ENCODE results near the gene NDRG4.
"Not testable (repeated sequence)": the region's sequence is repeated elsewhere in the genome, so short reads cannot be mapped to it uniquely, and the experiment has no call there.

NDRG4 gene

GRCh38 chr16:58466396-58466795, 33.5 kb upstream of the NDRG4 start:
- no peak for DNase-seq

- DNase-seq: no peak
Measured at GRCh38 chr16:58467905-58468304, 32.0 kb upstream of the NDRG4 start.

- DNase-seq: no peak
Measured at GRCh38 chr16:58471209-58471975, 28.6 kb upstream of the NDRG4 start.

GRCh38 chr16:58472266-58472665, 27.7 kb upstream of the NDRG4 start:
- no peak for DNase-seq

GRCh38 chr16:58472827-58473226, 27.1 kb upstream of the NDRG4 start:
- DNase-seq: no peak

GRCh38 chr16:58474296-58474695, 25.6 kb upstream of the NDRG4 start:
- DNase-seq: no peak

- DNase-seq: no peak
Measured at GRCh38 chr16:58475091-58475619, 24.8 kb upstream of the NDRG4 start.

- no peak for DNase-seq
Measured at GRCh38 chr16:58476791-58477190, 23.2 kb upstream of the NDRG4 start.

- no peak for DNase-seq
Measured at GRCh38 chr16:58478427-58478826, 21.5 kb upstream of the NDRG4 start.

- no peak for DNase-seq
Measured at GRCh38 chr16:58481226-58481869, 18.6 kb upstream of the NDRG4 start.

GRCh38 chr16:58481931-58482330, 18.0 kb upstream of the NDRG4 start:
- no peak for DNase-seq

- no peak for DNase-seq
Measured at GRCh38 chr16:58485184-58485887, 14.6 kb upstream of the NDRG4 start.

- DNase-seq: peak; percentile 54
Measured at GRCh38 chr16:58487566-58488351, 12.2 kb upstream of the NDRG4 start.

GRCh38 chr16:58488531-58488930, 11.4 kb upstream of the NDRG4 start:
- DNase-seq: no peak

- no peak for DNase-seq
Measured at GRCh38 chr16:58490065-58490464, 9.9 kb upstream of the NDRG4 start.

- not testable (repeated sequence) for DNase-seq
Measured at GRCh38 chr16:58490539-58490938, 9.4 kb upstream of the NDRG4 start.

GRCh38 chr16:58492066-58492465, 7.9 kb upstream of the NDRG4 start:
- DNase-seq: no peak

GRCh38 chr16:58492735-58493134, 7.2 kb upstream of the NDRG4 start:
- no peak for DNase-seq

GRCh38 chr16:58493756-58494431, 6.0 kb upstream of the NDRG4 start:
- no peak for DNase-seq

GRCh38 chr16:58494981-58495520, 4.9 kb upstream of the NDRG4 start:
- peak; percentile 81 for DNase-seq

- no peak for DNase-seq
Measured at GRCh38 chr16:58495521-58496331, 4.2 kb upstream of the NDRG4 start.

Measured in NCI-H1105 treated with DMSO at 0.1 percent for 48 hours (cell line).